ENCODE data around the gene APC. TPM values are rescaled to one million over a fixed set of nuclear protein-coding genes. Genes with fewer than 3 reads are reported as not detected.

APC gene
- total and polyA plus RNA-seq, 4 donors, result 4.1 to 103 (median 23.1) TPM

DNA sequence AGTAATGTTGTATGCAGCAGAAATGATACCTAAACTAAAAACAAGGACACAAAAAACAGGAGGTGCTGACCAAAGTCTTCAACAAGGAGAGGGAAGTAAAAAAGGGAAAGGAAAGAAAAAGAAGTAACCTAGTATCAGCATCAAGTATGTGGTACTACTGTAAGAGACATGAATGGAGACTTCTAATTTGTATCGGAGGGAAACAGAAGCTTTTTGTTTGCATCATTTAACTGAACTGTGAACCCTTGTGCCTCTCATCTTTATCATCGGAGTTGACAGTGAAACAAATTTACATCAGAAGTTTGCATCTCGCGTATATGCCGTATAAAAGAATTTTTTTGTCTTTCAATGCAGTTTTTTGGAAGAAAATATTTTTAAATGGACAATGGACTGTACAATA is 129.7 kb downstream of the APC start:
- H3K4me1 ChIP-seq (ENCODE audit: control insufficient read depth in 5 of 5, insufficient read depth in 5 of 5, low read length in 5 of 5), result peaks cover 0 to 11% (median 2%) of the 10 kb centered on the region in 5 donors
- no peaks in the 10 kb centered on the region for H3K27me3 ChIP-seq (ENCODE audit: control insufficient read depth in 3 of 3, insufficient read depth in 3 of 3, low read length in 2 of 3)
- H3K9ac ChIP-seq (ENCODE audit: insufficient read depth in 1 of 2, low read length in 2 of 2), result no peak overlapping the region
- 97% methylated on average over 5 of the region's 5 CpGs for WGBS, 2 donors
- TF ChIP-seq CTCF (IDR thresholded peaks at IDR 0.05; ENCODE audit: control extremely low read depth, extremely low read depth), result no peak
- no peak for ATAC-seq (ENCODE audit: insufficient read depth, low FRiP score)
- DNase-seq, result no peak
- no peak overlapping the region for H3K4me3 ChIP-seq
- peaks cover 12 to 25% (median 20%) of the 10 kb centered on the region in 4 donors for H3K36me3 ChIP-seq (ENCODE audit: control insufficient read depth in 4 of 4, insufficient read depth in 4 of 4, low read length in 4 of 4)
- no peak overlapping the region for H3K27ac ChIP-seq (ENCODE audit: low read depth in 1 of 2, low read length in 1 of 2)
- H3K9me3 ChIP-seq (ENCODE audit: control insufficient read depth in 4 of 4, insufficient read depth in 3 of 4, low read length in 3 of 4), result no peaks in the 10 kb centered on the region

DNA sequence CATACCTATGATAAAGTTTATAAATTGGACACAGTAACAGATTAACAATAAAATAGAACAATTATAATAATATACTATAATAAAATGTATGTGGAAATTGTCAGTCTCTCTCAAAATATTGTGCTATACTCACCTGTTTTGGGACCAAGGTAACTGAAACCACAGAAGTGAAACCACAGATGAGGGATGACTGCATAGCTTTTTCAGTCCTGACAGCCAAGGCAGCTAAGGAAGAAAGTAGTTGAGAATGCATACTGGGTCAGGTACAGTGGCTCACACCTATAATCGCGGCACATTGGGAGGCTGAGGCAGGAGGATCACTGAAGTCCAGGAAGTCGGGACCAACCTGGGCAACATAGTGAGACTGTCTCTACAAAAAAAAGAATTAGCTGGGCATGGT is 132.3 kb downstream of the APC start:
- WGBS, 2 donors, result 95 to 96% methylated on average over 3 of the region's 3 CpGs
- H3K27ac ChIP-seq (ENCODE audit: low read depth in 1 of 2, low read length in 1 of 2), result no peak overlapping the region
- no peaks in the 10 kb centered on the region for H3K9me3 ChIP-seq (ENCODE audit: control insufficient read depth in 4 of 4, insufficient read depth in 3 of 4, low read length in 3 of 4)
- TF ChIP-seq CTCF (IDR thresholded peaks at IDR 0.05; ENCODE audit: control extremely low read depth, extremely low read depth), result no peak
- no peak for ATAC-seq (ENCODE audit: insufficient read depth, low FRiP score)
- DNase-seq, result no peak
- no peak overlapping the region for H3K4me3 ChIP-seq
- H3K36me3 ChIP-seq (ENCODE audit: control insufficient read depth in 4 of 4, insufficient read depth in 4 of 4, low read length in 4 of 4), result peaks cover 3 to 21% (median 15%) of the 10 kb centered on the region in 4 donors
- no peaks in the 10 kb centered on the region for H3K27me3 ChIP-seq (ENCODE audit: control insufficient read depth in 3 of 3, insufficient read depth in 3 of 3, low read length in 2 of 3)
- no peak overlapping the region for H3K9ac ChIP-seq (ENCODE audit: insufficient read depth in 1 of 2, low read length in 2 of 2)
- H3K4me1 ChIP-seq (ENCODE audit: control insufficient read depth in 5 of 5, insufficient read depth in 5 of 5, low read length in 5 of 5), result no peaks in the 10 kb centered on the region

DNA sequence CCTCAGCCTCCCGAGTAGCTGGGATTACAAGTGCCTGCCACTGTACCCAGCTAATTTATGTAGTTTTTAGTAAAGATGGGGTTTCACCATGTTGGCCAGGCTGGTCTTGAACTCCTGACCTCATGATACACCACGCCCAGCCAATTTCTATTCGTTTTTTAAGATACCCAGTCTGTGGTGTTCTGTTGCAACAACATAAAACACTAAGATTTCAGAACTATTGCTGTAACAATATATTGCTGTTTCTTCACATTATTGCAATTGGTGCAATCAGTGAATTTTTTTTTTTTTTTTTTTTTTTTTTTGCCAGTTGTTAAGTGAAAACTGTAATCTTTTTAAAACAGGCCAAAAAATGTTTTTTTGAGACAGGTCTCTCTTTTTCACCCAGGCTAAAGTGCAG is 133.3 kb downstream of the APC start:
- Histone ChIP-seq H3K27me3 (ENCODE audit: control insufficient read depth in 3 of 3, insufficient read depth in 3 of 3, low read length in 2 of 3) (no peaks in the 10 kb centered on the region), H3K9ac (ENCODE audit: insufficient read depth in 1 of 2, low read length in 2 of 2) (no peak overlapping the region), H3K27ac (ENCODE audit: low read depth in 1 of 2, low read length in 1 of 2) (no peak overlapping the region), H3K9me3 (ENCODE audit: control insufficient read depth in 4 of 4, insufficient read depth in 3 of 4, low read length in 3 of 4) (no peaks in the 10 kb centered on the region), H3K36me3 (ENCODE audit: control insufficient read depth in 4 of 4, insufficient read depth in 4 of 4, low read length in 4 of 4) (peaks cover 3 to 21% (median 12%) of the 10 kb centered on the region in 4 donors), H3K4me3 (no peak overlapping the region), H3K4me1 (ENCODE audit: control insufficient read depth in 5 of 5, insufficient read depth in 5 of 5, low read length in 5 of 5) (no peaks in the 10 kb centered on the region)
- no peak for TF ChIP-seq CTCF (IDR thresholded peaks at IDR 0.05; ENCODE audit: control extremely low read depth, extremely low read depth)
- 50 to 74% methylated on average over 3 of the region's 3 CpGs for WGBS, 2 donors
- ATAC-seq (ENCODE audit: insufficient read depth, low FRiP score), result no peak
- DNase-seq, result no peak

DNA sequence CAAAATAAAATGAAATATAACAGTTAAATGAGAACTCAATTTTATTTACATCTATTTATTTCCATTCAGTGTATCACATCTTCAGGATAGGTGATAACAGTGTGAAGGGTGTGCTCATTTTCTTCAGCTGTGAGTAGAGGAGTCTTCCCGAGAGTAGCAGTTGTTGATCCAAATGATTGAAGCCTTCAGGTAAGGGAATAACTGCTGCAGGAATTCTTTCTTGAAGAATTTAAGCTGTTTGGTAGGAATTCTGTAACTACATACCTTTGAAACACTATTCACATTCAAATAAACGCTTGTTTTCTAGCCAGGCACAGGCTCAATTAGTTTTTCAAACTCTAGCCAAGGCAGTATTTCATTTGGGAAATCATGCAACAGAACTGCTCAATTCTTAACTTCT is 138.7 kb downstream of the APC start:
- Histone ChIP-seq H3K9ac (ENCODE audit: insufficient read depth in 1 of 2, low read length in 2 of 2) (no peak overlapping the region), H3K27ac (ENCODE audit: low read depth in 1 of 2, low read length in 1 of 2) (no peak overlapping the region), H3K4me3 (no peak overlapping the region), H3K9me3 (ENCODE audit: control insufficient read depth in 4 of 4, insufficient read depth in 3 of 4, low read length in 3 of 4) (no peaks in the 10 kb centered on the region), H3K27me3 (ENCODE audit: control insufficient read depth in 3 of 3, insufficient read depth in 3 of 3, low read length in 2 of 3) (no peaks in the 10 kb centered on the region), H3K4me1 (ENCODE audit: control insufficient read depth in 5 of 5, insufficient read depth in 5 of 5, low read length in 5 of 5) (peaks cover 0 to 7% (median 0%) of the 10 kb centered on the region in 5 donors), H3K36me3 (ENCODE audit: control insufficient read depth in 4 of 4, insufficient read depth in 4 of 4, low read length in 4 of 4) (peaks cover 3 to 17% (median 6%) of the 10 kb centered on the region in 4 donors)
- TF ChIP-seq CTCF (IDR thresholded peaks at IDR 0.05; ENCODE audit: control extremely low read depth, extremely low read depth), result no peak
- no peak for ATAC-seq (ENCODE audit: insufficient read depth, low FRiP score)
- DNase-seq, result no peak
- WGBS, 2 donors, result 81 to 87% methylated on average over 2 of the region's 2 CpGs

All from lung (tissue), 12 donors.